ENCODE results near the gene OCRL. TPM values are rescaled to one million over a fixed set of nuclear protein-coding genes. Genes with fewer than 3 reads are reported as not detected.
A peak's percentile ranks its signal among the peaks of the same experiment; 100 is the strongest.

Gene OCRL
- total and polyA plus RNA-seq, 2 of the 13 experiments (the other 11 are each of a cell fraction or from before 2014, with no cell fraction given), result 13.4 to 32.0 TPM

- TF ChIP-seq RCOR2 (CRISPR knock-in tag; IDR thresholded peaks at IDR 0.05), result peak; percentile 70; the same call in 1 of the 2 replicates
- no peak for TF ChIP-seq ZKSCAN8 (CRISPR knock-in tag; IDR thresholded peaks at IDR 0.05; ENCODE audit: borderline replicate concordance)
- TF ChIP-seq, protein P1, sequence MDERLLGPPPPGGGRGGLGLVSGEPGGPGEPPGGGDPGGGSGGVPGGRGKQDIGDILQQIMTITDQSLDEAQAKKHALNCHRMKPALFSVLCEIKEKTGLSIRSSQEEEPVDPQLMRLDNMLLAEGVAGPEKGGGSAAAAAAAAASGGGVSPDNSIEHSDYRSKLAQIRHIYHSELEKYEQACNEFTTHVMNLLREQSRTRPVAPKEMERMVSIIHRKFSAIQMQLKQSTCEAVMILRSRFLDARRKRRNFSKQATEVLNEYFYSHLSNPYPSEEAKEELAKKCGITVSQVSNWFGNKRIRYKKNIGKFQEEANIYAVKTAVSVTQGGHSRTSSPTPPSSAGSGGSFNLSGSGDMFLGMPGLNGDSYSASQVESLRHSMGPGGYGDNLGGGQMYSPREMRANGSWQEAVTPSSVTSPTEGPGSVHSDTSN (CRISPR knock-in tag; IDR thresholded peaks at IDR 0.05), result no peak
- TF ChIP-seq ZFP41 (CRISPR knock-in tag; IDR thresholded peaks at IDR 0.05; ENCODE audit: borderline replicate concordance), result no peak
- TF ChIP-seq, protein P2, sequence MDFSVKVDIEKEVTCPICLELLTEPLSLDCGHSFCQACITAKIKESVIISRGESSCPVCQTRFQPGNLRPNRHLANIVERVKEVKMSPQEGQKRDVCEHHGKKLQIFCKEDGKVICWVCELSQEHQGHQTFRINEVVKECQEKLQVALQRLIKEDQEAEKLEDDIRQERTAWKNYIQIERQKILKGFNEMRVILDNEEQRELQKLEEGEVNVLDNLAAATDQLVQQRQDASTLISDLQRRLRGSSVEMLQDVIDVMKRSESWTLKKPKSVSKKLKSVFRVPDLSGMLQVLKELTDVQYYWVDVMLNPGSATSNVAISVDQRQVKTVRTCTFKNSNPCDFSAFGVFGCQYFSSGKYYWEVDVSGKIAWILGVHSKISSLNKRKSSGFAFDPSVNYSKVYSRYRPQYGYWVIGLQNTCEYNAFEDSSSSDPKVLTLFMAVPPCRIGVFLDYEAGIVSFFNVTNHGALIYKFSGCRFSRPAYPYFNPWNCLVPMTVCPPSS (IDR thresholded peaks at IDR 0.05), result no peak
- TF ChIP-seq HOXA9 (CRISPR knock-in tag; IDR thresholded peaks at IDR 0.05; ENCODE audit: borderline replicate concordance), result no peak
- TF ChIP-seq ZNF225 (CRISPR knock-in tag; IDR thresholded peaks at IDR 0.05), result no peak
- no peak for TF ChIP-seq MTF2 (CRISPR knock-in tag; IDR thresholded peaks at IDR 0.05; ENCODE audit: borderline replicate concordance)
- TF ChIP-seq NCOA1 (CRISPR knock-in tag; IDR thresholded peaks at IDR 0.05), result 0 out of 2 replicates have a peak, but pooled peaks have one; percentile 36
- TF ChIP-seq HES4 (CRISPR knock-in tag; IDR thresholded peaks at IDR 0.05; ENCODE audit: borderline replicate concordance), result no peak
- TF ChIP-seq ZFX (CRISPR knock-in tag; IDR thresholded peaks at IDR 0.05; ENCODE audit: low read depth), result no peak
- TF ChIP-seq CSRNP1 (CRISPR knock-in tag; IDR thresholded peaks at IDR 0.05), result no peak
- peak; percentile 67; the same call in 1 of the 2 replicates for TF ChIP-seq ARNTL (CRISPR knock-in tag; IDR thresholded peaks at IDR 0.05)
- TF ChIP-seq KAT8 (CRISPR knock-in tag; IDR thresholded peaks at IDR 0.05), result no peak
- TF ChIP-seq ARNT2 (CRISPR knock-in tag; IDR thresholded peaks at IDR 0.05; ENCODE audit: low read depth), result no peak
- TF ChIP-seq, protein P3, sequence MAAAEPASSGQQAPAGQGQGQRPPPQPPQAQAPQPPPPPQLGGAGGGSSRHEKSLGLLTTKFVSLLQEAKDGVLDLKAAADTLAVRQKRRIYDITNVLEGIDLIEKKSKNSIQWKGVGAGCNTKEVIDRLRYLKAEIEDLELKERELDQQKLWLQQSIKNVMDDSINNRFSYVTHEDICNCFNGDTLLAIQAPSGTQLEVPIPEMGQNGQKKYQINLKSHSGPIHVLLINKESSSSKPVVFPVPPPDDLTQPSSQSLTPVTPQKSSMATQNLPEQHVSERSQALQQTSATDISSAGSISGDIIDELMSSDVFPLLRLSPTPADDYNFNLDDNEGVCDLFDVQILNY (CRISPR knock-in tag; conservative IDR thresholded peaks at IDR 0.05), result no peak
- TF ChIP-seq ZNF644 (CRISPR knock-in tag; IDR thresholded peaks at IDR 0.05; ENCODE audit: low read depth), result 0 out of 2 replicates have a peak, but pooled peaks have one; percentile 33
- TF ChIP-seq ZNF335 (CRISPR knock-in tag; IDR thresholded peaks at IDR 0.05), result no peak
- no peak for TF ChIP-seq ARID2 (CRISPR knock-in tag; IDR thresholded peaks at IDR 0.05; ENCODE audit: borderline replicate concordance)
- TF ChIP-seq ZNF660 (CRISPR knock-in tag; IDR thresholded peaks at IDR 0.05; ENCODE audit: borderline replicate concordance, low read depth), result no peak
- no peak for TF ChIP-seq SUZ12 (IDR thresholded peaks at IDR 0.05; ENCODE audit: low read depth, low read length)
- TF ChIP-seq ZNF577 (CRISPR knock-in tag; IDR thresholded peaks at IDR 0.05; ENCODE audit: borderline replicate concordance, low read depth), result no peak
- TF ChIP-seq ZNF629 (CRISPR knock-in tag; conservative IDR thresholded peaks at IDR 0.05), result no peak
- no peak for TF ChIP-seq ZC3H4 (CRISPR knock-in tag; IDR thresholded peaks at IDR 0.05; ENCODE audit: borderline replicate concordance)
- no peak for TF ChIP-seq ZNF484 (CRISPR knock-in tag; IDR thresholded peaks at IDR 0.05; ENCODE audit: borderline replicate concordance, low read depth)
- TF ChIP-seq ZNF33A (CRISPR knock-in tag; IDR thresholded peaks at IDR 0.05; ENCODE audit: borderline replicate concordance), result no peak
- peak; percentile 41; the same call in 1 of the 2 replicates for TF ChIP-seq ZNF430 (CRISPR knock-in tag; IDR thresholded peaks at IDR 0.05)
Measured at GRCh38 chrX:129525162-129525561, 14.9 kb upstream of the OCRL start (continued).

All from HepG2 (cell line).